CD4-positive, alpha-beta T cell (primary cell): ENCODE data around the gene MYOZ3. TPM values are rescaled to one million over a fixed set of nuclear protein-coding genes. Genes with fewer than 3 reads are reported as not detected.

Source experiments
- ATAC-seq: fragments of 200-7000 bp; cut with Tn5 transposase; one replicate; pipeline ENCODE4 v1.10.0; 2022; ENCODE audit warnings: mild to moderate bottlenecking; ENCODE audit not compliant: poor library complexity
- CTCF ChIA-PET: fragments of 350-600 bp; sonication (Branson Sonifier 250); formaldehyde crosslinking; loops from one replicate; lab custom pipeline; 2021; ENCODE audit warnings: antibody characterized with exemption, inconsistent platforms; lab: Charles Lee
- POLR2A ChIA-PET: fragments of 350-600 bp; sonication (Branson Sonifier 250); formaldehyde crosslinking; loops from one replicate; lab custom pipeline; 2021; ENCODE audit warnings: antibody characterized with exemption, inconsistent platforms; lab: Charles Lee
- DNase-seq, 14 experiments: peaks; one replicate each; pipeline ENCODE4 v3.0.0-alpha.2; 2013 to 2020; ENCODE audit warnings: mixed read lengths in 2 of 14
- H3K27ac ChIP-seq, 2 donors: one replicate each; pipeline versions ENCODE4 v1.5.1 to v1.7.0; 2013; ENCODE audit warnings: low read length in 2 of 2, low read depth in 1 of 2, mild to moderate bottlenecking in 1 of 2
- H3K27me3 ChIP-seq, 2 experiments: 1 replicate in 1 of 2; 2 replicates in 1 of 2; pipeline versions ENCODE4 v1.6.1 to v1.7.0; 2013; ENCODE audit warnings: low read length in 2 of 2, control low read depth in 1 of 2, mild to moderate bottlenecking in 1 of 2, moderate library complexity in 1 of 2; ENCODE audit not compliant: insufficient read depth in 2 of 2, control insufficient read depth in 1 of 2
- H3K36me3 ChIP-seq: one replicate; pipeline ENCODE4 v1.6.1; 2013; ENCODE audit warnings: low read length, control low read depth; ENCODE audit not compliant: insufficient read depth
- H3K4me1 ChIP-seq: one replicate; pipeline ENCODE4 v1.6.1; 2013; ENCODE audit warnings: low read length, control low read depth; ENCODE audit not compliant: insufficient read depth
- H3K4me3 ChIP-seq: one replicate; pipeline ENCODE4 v1.5.1; 2013; ENCODE audit warnings: mild to moderate bottlenecking, low read length, moderate library complexity
- H3K9me3 ChIP-seq, 2 experiments: 1 replicate in 1 of 2; 2 replicates in 1 of 2; pipeline versions ENCODE4 v1.6.1 to v1.7.0; 2013; ENCODE audit warnings: low read length in 2 of 2, mild to moderate bottlenecking in 2 of 2, control low read depth in 1 of 2, moderate library complexity in 1 of 2; ENCODE audit not compliant: control insufficient read depth in 1 of 2, insufficient read depth in 1 of 2
- H3K27ac Mint-ChIP-seq: one replicate; pipeline ENCODE4 v1.8.0; 2020; ENCODE audit warnings: mixed read lengths
- H3K27me3 Mint-ChIP-seq: one replicate; pipeline ENCODE4 v1.8.0; 2021; ENCODE audit warnings: mixed read lengths
- H3K36me3 Mint-ChIP-seq: one replicate; pipeline ENCODE4 v1.8.0; 2021; ENCODE audit warnings: low read depth, mixed read lengths
- H3K4me1 Mint-ChIP-seq: one replicate; pipeline ENCODE4 v1.8.0; 2021; ENCODE audit warnings: low read depth, mixed read lengths
- H3K4me3 Mint-ChIP-seq: one replicate; pipeline ENCODE4 v1.8.0; 2020; ENCODE audit warnings: mild to moderate bottlenecking, mixed read lengths
- H3K9me3 Mint-ChIP-seq: one replicate; pipeline ENCODE4 v1.8.0; 2020; ENCODE audit warnings: mixed read lengths
- intact Hi-C, 2 experiments: fragments of 100-400 bp; cut with DNase I in 1 of 2; cut with micrococcal nuclease in 1 of 2; formaldehyde crosslinking; loops; one replicate each; pipeline versions ENCODE4 v1.15.1 to v1.9.0; 2023 to 2025; cut with DNase I, micrococcal nuclease
- total RNA-seq, 174 experiments: library from RNA in 2 of 174; stranded (reverse) in 2 of 174; gene quantifications; one replicate each; pipeline ENCODE4 v1.2.3 and lab custom pipeline; 2021 to 2026
- TF ChIP-seq, protein P1 (sequence below): fragments of 200-600 bp; IDR thresholded peaks from one replicate; pipeline ENCODE4 v1.8.0; 2022; ENCODE audit warnings: antibody characterized with exemption, mild to moderate bottlenecking

Gene MYOZ3
- total RNA-seq, 2 experiments from 2014 or later: not detected

DNA sequence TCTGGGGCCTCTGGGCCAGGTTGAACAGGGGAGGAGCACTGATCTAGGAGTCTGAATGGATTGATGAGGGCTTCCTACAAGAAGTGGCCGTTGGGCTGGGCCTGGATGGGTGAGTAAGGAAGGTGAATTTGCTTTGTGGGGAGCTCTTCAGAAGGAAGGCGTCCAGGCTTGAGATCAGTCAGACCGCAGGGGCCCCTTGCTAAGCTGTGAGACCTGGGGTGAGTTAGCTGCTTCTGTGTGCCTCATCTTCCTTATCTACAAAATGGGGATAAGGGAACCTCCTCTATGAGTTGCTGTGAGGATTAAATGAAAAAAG, 21.7 kb upstream of the MYOZ3 start:
- Mint-ChIP-seq H3K4me3 (no peak overlapping the region), H3K36me3 (no peaks in the 10 kb centered on the region), H3K27me3 (peaks cover 11% of the 10 kb centered on the region), H3K9me3 (no peaks in the 10 kb centered on the region), H3K4me1 (no peaks in the 10 kb centered on the region), H3K27ac (no peak overlapping the region)
- POLR2A ChIA-PET: no interaction called here
- H3K36me3 ChIP-seq: no peaks in the 10 kb centered on the region
- no peaks in the 10 kb centered on the region for H3K4me1 ChIP-seq
- no peak for DNase-seq
- H3K4me3 ChIP-seq: no peak overlapping the region
- no peak overlapping the region for H3K27ac ChIP-seq
- H3K27me3 ChIP-seq: peaks cover 0 to 3% of the 10 kb centered on the region in 2 experiments
- TF ChIP-seq, protein P1, sequence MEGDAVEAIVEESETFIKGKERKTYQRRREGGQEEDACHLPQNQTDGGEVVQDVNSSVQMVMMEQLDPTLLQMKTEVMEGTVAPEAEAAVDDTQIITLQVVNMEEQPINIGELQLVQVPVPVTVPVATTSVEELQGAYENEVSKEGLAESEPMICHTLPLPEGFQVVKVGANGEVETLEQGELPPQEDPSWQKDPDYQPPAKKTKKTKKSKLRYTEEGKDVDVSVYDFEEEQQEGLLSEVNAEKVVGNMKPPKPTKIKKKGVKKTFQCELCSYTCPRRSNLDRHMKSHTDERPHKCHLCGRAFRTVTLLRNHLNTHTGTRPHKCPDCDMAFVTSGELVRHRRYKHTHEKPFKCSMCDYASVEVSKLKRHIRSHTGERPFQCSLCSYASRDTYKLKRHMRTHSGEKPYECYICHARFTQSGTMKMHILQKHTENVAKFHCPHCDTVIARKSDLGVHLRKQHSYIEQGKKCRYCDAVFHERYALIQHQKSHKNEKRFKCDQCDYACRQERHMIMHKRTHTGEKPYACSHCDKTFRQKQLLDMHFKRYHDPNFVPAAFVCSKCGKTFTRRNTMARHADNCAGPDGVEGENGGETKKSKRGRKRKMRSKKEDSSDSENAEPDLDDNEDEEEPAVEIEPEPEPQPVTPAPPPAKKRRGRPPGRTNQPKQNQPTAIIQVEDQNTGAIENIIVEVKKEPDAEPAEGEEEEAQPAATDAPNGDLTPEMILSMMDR: no peak
- no peak for ATAC-seq
- CTCF ChIA-PET: no interaction called here
- no peaks in the 10 kb centered on the region for H3K9me3 ChIP-seq
- intact Hi-C loops: no loop called here

DNA sequence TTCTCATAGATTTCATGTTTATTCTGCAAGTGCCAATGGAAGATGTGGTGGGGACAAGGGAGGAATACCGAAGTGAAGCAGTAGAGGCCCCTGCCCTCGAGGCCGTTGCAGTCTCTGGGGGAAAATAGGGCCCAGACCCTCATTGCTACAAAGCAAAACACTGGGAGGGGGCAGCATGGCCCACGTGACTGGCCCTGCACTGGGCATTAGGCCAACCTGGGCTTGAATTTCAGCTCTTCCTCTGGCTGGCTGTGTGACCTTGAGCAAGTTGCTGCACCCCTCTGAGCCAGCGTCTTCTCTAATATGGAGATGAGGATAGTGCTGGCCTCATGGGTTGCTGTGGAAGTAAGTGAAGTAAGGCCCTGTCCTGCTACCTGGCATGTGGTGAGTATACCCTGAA, 21.3 kb upstream of the MYOZ3 start:
- peaks cover 11% of the 10 kb centered on the region for H3K27me3 Mint-ChIP-seq
- intact Hi-C loops: no loop called here
- H3K27ac Mint-ChIP-seq: no peak overlapping the region

DNA sequence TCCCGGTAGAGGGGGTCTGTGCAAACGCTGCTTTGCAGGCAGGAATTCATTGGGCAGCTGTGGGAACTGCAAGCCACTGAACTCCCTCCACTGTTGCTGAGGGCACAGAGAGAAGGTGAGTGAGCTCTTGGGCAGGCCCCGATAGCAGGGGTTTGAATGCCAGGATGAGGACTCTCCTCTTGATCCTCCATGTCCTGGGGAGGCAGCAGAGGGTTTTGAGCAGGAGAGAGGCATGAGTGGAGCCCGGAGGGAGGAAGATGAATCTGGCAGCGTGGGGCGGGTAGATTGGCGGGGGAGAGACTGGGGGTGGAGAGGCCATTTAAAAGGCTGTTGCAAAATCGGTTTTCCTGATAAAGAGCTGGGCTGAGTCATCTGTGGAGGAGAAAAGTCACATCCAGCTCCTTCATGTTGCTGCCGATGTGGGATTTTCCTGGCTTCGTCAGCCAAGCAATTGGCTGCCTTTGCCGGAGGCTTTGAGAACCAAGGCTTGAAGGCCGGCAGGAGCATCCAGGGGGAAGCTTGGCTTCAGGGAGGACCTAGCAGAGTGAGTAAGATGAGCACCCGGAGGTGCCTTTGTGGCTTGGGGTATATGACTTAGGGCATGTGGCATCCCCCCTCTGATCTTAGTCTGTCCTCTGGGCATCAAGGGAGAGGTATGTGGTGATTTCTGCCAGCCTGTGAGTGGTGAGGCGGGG, 20.6 kb upstream of the MYOZ3 start, which contains the start of gene SYNPO:
TSS of gene SYNPO (plus strand) at position 350 of the 695 bp plus-strand sequence. CDS start 7,616 bp downstream, outside the sequence.
- Histone ChIP-seq H3K4me1 (no peaks in the 10 kb centered on the region), H3K4me3 (no peak within 1 kb of the TSS), H3K27ac (no peak within 1 kb of the TSS), H3K27me3 (peaks cover 0 to 3% of the 10 kb centered on the region in 2 experiments), H3K9me3 (no peaks in the 10 kb centered on the region), H3K36me3 (no peaks in the 10 kb centered on the region)
- Mint-ChIP-seq H3K9me3 (no peaks in the 10 kb centered on the region), H3K36me3 (no peaks in the 10 kb centered on the region), H3K27me3 (peaks cover 11% of the 10 kb centered on the region), H3K4me3 (no peak within 1 kb of the TSS), H3K27ac (no peak within 1 kb of the TSS), H3K4me1 (no peaks in the 10 kb centered on the region)
- ATAC-seq (no peak), DNase-seq (no peak)
- TF ChIP-seq, protein P1: no peak
- POLR2A ChIA-PET: no interaction called here
- CTCF ChIA-PET: no interaction called here
- intact Hi-C loops: no loop called here

More for the DNA sequence above, 21.3 kb upstream of the MYOZ3 start:
- Mint-ChIP-seq H3K4me3 (no peak overlapping the region), H3K36me3 (no peaks in the 10 kb centered on the region), H3K9me3 (no peaks in the 10 kb centered on the region), H3K4me1 (no peaks in the 10 kb centered on the region)
- peaks cover 0 to 3% of the 10 kb centered on the region in 2 experiments for H3K27me3 ChIP-seq
- TF ChIP-seq, protein P1: no peak
- POLR2A ChIA-PET: no interaction called here
- no peak overlapping the region for H3K4me3 ChIP-seq
- H3K9me3 ChIP-seq: no peaks in the 10 kb centered on the region
- CTCF ChIA-PET: no interaction called here
- no peaks in the 10 kb centered on the region for H3K4me1 ChIP-seq
- H3K36me3 ChIP-seq: no peaks in the 10 kb centered on the region
- ATAC-seq: no peak
- no peak for DNase-seq
- no peak overlapping the region for H3K27ac ChIP-seq
